ENCODE results near the gene GJA1.

The GJA1 gene

DNA sequence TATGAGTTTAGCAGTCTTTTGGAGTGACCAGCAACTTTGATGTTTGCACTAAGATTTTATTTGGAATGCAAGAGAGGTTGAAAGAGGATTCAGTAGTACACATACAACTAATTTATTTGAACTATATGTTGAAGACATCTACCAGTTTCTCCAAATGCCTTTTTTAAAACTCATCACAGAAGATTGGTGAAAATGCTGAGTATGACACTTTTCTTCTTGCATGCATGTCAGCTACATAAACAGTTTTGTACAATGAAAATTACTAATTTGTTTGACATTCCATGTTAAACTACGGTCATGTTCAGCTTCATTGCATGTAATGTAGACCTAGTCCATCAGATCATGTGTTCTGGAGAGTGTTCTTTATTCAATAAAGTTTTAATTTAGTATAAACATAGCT lies 13.9 kb downstream of the GJA1 start:
- Mint-ChIP-seq H3K4me3 (no peak overlapping the region), H3K36me3 (ENCODE audit: low read depth) (peaks cover 60% of the 10 kb centered on the region), H3K4me1 (peaks cover 1% of the 10 kb centered on the region), H3K27me3 (ENCODE audit: low read depth) (no peaks in the 10 kb centered on the region), H3K9me3 (no peaks in the 10 kb centered on the region), H3K27ac (no peak overlapping the region)
- TF ChIP-seq, protein P1, sequence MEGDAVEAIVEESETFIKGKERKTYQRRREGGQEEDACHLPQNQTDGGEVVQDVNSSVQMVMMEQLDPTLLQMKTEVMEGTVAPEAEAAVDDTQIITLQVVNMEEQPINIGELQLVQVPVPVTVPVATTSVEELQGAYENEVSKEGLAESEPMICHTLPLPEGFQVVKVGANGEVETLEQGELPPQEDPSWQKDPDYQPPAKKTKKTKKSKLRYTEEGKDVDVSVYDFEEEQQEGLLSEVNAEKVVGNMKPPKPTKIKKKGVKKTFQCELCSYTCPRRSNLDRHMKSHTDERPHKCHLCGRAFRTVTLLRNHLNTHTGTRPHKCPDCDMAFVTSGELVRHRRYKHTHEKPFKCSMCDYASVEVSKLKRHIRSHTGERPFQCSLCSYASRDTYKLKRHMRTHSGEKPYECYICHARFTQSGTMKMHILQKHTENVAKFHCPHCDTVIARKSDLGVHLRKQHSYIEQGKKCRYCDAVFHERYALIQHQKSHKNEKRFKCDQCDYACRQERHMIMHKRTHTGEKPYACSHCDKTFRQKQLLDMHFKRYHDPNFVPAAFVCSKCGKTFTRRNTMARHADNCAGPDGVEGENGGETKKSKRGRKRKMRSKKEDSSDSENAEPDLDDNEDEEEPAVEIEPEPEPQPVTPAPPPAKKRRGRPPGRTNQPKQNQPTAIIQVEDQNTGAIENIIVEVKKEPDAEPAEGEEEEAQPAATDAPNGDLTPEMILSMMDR (IDR thresholded peaks at IDR 0.05; ENCODE audit: unreplicated experiment in 3 of 3), result no peak

DNA sequence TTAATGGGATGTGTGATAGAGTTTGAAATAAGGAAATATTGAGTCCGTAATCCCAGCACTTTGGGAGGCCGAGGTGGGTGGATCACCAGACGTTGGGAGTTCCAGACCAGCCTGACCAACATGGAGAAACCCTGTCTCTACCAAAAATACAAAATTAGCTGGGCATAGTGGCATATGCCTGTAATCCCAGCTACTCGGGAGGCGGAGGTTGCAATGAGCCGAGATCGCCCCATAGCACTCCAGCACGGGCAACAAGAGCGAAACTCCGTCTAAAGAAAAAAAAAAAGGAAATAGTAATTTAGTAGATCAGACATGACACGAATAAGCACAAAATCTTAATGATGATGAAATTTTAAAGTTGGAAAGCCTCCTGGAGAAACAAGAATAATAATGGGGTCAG lies 14.8 kb downstream of the GJA1 start:
- H3K27me3 Mint-ChIP-seq (ENCODE audit: low read depth), result no peaks in the 10 kb centered on the region
- TF ChIP-seq, protein P1 (IDR thresholded peaks at IDR 0.05; ENCODE audit: unreplicated experiment in 3 of 3), result no peak
- H3K9me3 Mint-ChIP-seq, result no peaks in the 10 kb centered on the region
- H3K4me3 Mint-ChIP-seq, result no peak overlapping the region
- no peak overlapping the region for H3K27ac Mint-ChIP-seq
- H3K4me1 Mint-ChIP-seq, result no peaks in the 10 kb centered on the region
- peaks cover 59% of the 10 kb centered on the region for H3K36me3 Mint-ChIP-seq (ENCODE audit: low read depth)

DNA sequence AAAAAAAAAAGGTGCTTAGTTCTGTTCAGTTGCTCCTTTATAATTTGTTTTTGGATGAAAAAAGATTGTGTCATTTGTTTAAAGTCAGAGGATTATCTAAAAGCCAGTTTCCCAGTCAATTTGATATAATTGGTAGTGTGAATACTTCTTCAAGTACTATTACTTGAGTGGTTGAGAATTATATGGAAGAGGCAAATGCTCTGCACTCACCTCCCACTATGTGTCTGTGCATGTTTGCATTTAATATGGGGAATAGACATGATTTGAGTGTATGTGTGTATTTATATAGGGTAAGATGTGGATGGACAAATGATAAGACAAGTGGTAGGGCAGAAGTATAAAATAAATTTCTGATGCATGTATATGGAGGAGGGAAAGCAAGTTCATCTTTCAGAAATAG lies 15.8 kb downstream of the GJA1 start:
- Mint-ChIP-seq H3K27ac (no peak overlapping the region), H3K27me3 (ENCODE audit: low read depth) (no peaks in the 10 kb centered on the region), H3K4me1 (no peaks in the 10 kb centered on the region), H3K36me3 (ENCODE audit: low read depth) (peaks cover 49% of the 10 kb centered on the region), H3K9me3 (no peaks in the 10 kb centered on the region), H3K4me3 (no peak overlapping the region)
- TF ChIP-seq, protein P1 (IDR thresholded peaks at IDR 0.05; ENCODE audit: unreplicated experiment in 3 of 3), result no peak

DNA sequence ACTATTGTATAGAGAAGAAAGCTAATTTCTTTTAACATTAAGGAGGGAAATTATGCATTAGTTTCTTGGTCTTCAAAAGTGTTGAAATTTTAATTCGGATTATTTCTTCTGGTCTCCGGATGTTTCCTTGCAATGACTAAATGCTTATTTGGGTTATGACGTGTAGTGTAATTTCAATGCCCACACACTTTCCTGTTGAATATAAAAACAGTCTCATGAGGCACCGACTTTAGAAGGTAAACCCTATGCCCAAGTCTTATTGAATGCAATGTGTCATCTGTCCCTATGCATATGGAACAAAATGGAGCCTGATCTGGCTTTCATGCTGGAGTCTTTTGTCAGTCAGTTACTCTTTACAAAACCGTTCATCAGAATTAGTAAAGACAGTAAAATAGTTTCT lies 17.7 kb downstream of the GJA1 start:
- TF ChIP-seq, protein P1 (IDR thresholded peaks at IDR 0.05; ENCODE audit: unreplicated experiment in 3 of 3), result no peak
- H3K36me3 Mint-ChIP-seq (ENCODE audit: low read depth), result peaks cover 30% of the 10 kb centered on the region
- no peak overlapping the region for H3K27ac Mint-ChIP-seq
- no peaks in the 10 kb centered on the region for H3K4me1 Mint-ChIP-seq
- H3K27me3 Mint-ChIP-seq (ENCODE audit: low read depth), result no peaks in the 10 kb centered on the region
- H3K9me3 Mint-ChIP-seq, result no peaks in the 10 kb centered on the region
- no peak overlapping the region for H3K4me3 Mint-ChIP-seq

DNA sequence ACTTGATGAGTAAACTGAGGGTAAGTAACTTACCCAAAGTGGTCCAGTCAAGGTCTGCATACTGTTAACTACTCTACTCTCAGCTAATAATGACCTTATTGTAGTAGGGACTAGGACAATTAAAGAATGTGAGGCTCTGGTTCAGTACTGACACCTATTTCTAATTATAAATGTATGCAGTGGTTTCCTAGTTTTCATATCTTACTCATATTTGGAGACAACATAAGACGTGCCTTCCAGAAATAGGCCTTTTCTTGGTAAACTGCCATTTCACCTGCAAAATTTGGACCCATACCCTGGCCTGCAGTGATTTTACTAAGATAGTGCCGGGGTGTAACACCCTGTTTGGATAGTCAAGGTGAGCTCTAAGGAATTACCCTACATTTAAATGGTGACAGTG lies 24.7 kb downstream of the GJA1 start:
- Mint-ChIP-seq H3K27me3 (ENCODE audit: low read depth) (no peaks in the 10 kb centered on the region), H3K36me3 (ENCODE audit: low read depth) (no peaks in the 10 kb centered on the region), H3K9me3 (no peaks in the 10 kb centered on the region), H3K27ac (no peak overlapping the region), H3K4me1 (no peaks in the 10 kb centered on the region), H3K4me3 (no peak overlapping the region)
- TF ChIP-seq, protein P1 (IDR thresholded peaks at IDR 0.05; ENCODE audit: unreplicated experiment in 3 of 3), result no peak

DNA sequence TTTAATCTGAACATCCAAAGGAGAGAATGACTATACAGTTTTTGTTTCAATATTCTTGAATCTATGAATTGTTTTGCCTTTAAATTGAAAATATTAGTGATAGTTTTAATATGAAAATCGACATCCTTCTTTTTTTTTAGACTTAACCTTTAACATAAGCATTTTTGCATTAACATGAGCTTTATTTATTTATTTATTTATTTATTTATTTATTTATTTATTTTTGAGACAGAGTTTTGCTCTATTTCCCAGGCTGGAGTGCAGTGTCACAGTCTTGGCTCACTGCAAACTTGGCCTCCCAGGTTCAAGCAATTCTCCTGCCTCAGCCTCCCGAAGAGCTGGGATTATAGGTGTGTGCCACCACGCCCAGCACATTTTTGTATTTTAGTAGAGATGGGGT lies 27.6 kb downstream of the GJA1 start:
- Mint-ChIP-seq H3K4me3 (no peak overlapping the region), H3K9me3 (no peaks in the 10 kb centered on the region), H3K4me1 (no peaks in the 10 kb centered on the region), H3K27me3 (ENCODE audit: low read depth) (no peaks in the 10 kb centered on the region), H3K27ac (no peak overlapping the region), H3K36me3 (ENCODE audit: low read depth) (no peaks in the 10 kb centered on the region)
- TF ChIP-seq, protein P1 (IDR thresholded peaks at IDR 0.05; ENCODE audit: unreplicated experiment in 3 of 3), result no peak
